AG09319 (cell line): ENCODE results near the gene TPD52L1.

Experiments
- DNase-seq: peaks from one replicate; pipeline ENCODE4 v3.0.0-alpha.2; 2010; ENCODE audit warnings: low read depth; ENCODE audit errors: extremely low read depth
- CTCF ChIP-seq: IDR thresholded peaks from 2 replicates; pipeline ENCODE4 v1.5.1; 2011; ENCODE audit warnings: low read depth, mild to moderate bottlenecking, inconsistent platforms, low read length, moderate library complexity

TPD52L1 gene

GRCh38 chr6:125166711-125167110, 13.1 kb downstream of the TPD52L1 start:
- DNase-seq, result no peak
- TF ChIP-seq CTCF, result no peak

- DNase-seq, result no peak
- TF ChIP-seq CTCF, result no peak
Measured at GRCh38 chr6:125167579-125167978, 14.0 kb downstream of the TPD52L1 start.

- TF ChIP-seq CTCF, result no peak
- DNase-seq, result no peak
Measured at GRCh38 chr6:125169058-125169457, 15.5 kb downstream of the TPD52L1 start.

GRCh38 chr6:125169522-125169921, 15.9 kb downstream of the TPD52L1 start:
- TF ChIP-seq CTCF, result no peak
- DNase-seq, result no peak

- TF ChIP-seq CTCF, result no peak
- DNase-seq, result peak; percentile 60
Measured at GRCh38 chr6:125170376-125170775, 16.8 kb downstream of the TPD52L1 start.

- no peak for DNase-seq
- TF ChIP-seq CTCF, result no peak
Measured at GRCh38 chr6:125173341-125174095, 19.9 kb downstream of the TPD52L1 start.

GRCh38 chr6:125174626-125175025, 21.1 kb downstream of the TPD52L1 start:
- DNase-seq, result no peak
- no peak for TF ChIP-seq CTCF
